OCI-LY1 (cell line): ENCODE results near the gene GALNT9.

ENCODE experiments used
- EZH2 ChIP-seq: fragments of 200-600 bp; sonication (generic), shearing (Covaris generic); IDR thresholded peaks from 2 replicates; pipeline ENCODE4 v1.8.0; 2017; ENCODE audit warnings: borderline replicate concordance, mixed run types, mild to moderate bottlenecking, antibody characterized with exemption, low read length, moderate library complexity, mixed read lengths
- TF ChIP-seq, protein P1 (sequence below): fragments of 200-600 bp; sonication (generic), shearing (Covaris generic); IDR thresholded peaks from 2 replicates; pipeline ENCODE4 v1.5.1; 2017; ENCODE audit warnings: mild to moderate bottlenecking, antibody characterized with exemption, low read length, moderate library complexity, mixed read lengths

GRCh38 chr12:132367071-132367851 is 37.9 kb upstream of the GALNT9 start:
- TF ChIP-seq, protein P1, sequence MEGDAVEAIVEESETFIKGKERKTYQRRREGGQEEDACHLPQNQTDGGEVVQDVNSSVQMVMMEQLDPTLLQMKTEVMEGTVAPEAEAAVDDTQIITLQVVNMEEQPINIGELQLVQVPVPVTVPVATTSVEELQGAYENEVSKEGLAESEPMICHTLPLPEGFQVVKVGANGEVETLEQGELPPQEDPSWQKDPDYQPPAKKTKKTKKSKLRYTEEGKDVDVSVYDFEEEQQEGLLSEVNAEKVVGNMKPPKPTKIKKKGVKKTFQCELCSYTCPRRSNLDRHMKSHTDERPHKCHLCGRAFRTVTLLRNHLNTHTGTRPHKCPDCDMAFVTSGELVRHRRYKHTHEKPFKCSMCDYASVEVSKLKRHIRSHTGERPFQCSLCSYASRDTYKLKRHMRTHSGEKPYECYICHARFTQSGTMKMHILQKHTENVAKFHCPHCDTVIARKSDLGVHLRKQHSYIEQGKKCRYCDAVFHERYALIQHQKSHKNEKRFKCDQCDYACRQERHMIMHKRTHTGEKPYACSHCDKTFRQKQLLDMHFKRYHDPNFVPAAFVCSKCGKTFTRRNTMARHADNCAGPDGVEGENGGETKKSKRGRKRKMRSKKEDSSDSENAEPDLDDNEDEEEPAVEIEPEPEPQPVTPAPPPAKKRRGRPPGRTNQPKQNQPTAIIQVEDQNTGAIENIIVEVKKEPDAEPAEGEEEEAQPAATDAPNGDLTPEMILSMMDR: no peak
- TF ChIP-seq EZH2: no peak
